GM21528 (cell line): Measurements from ENCODE around the gene MSX2.

Experiments
- ATAC-seq: cut with Tn5 transposase; IDR thresholded peaks from one replicate; pipeline ENCODE4 v1.9.1; 2021; ENCODE audit warnings: mild to moderate bottlenecking, moderate library complexity; ENCODE audit not compliant: unreplicated experiment, low FRiP score

MSX2 gene

DNA sequence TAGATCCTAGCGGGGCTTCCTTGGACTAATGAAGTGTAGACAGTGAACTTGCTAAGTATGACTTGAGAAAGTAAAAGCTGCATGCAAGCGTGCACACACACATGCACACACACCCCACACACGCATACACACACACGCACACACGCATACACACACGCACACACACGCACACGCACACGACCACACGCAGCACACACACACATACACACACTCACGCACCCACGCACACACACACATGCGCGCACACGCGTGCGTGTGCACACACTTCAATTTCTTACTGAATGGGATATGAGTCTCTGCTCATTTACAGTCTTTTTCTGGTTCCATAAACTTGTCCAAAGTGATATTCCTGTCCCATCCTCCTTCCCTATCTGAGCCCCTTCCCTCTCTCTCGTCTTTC is 41.2 kb downstream of the MSX2 start:
- ATAC-seq, result no peak

DNA sequence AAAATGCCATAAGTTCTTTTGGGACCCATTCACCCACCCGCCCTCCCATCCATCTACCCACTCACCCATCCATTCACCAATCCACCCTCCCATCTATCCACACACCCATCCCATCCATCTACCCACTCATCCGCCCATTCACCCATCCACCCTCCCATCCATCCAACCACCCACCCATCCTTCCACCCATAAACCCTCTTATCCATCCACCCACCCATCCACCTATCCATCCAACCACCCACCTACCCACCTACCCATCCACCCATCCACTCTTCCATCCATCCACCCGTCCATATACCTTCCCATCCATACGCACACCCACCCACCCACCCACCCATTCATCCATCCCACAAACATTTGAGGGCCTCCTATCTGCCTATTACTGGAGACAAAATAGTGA is 43.3 kb downstream of the MSX2 start:
- ATAC-seq, result no peak

DNA sequence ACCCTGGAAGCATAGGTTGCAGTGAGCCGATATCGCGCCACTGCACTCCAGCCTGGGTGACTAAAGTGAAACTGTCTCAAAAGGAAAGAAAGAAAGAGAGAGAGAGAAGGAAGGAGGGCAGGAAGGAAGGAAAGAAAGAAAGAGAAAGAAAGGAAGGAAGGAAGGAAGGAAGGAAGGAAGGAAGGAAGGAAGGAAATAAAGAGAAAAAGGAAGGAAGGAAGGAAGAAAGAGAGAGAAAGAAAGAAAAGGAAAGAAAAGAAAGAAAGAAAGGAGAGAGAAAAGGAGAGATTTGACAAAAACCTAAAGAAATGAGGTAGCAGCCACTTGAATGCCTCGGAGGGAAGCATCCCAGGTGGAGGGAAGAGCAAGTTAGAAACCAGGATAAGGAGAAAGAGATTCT is 44.6 kb downstream of the MSX2 start:
- no peak for ATAC-seq

DNA sequence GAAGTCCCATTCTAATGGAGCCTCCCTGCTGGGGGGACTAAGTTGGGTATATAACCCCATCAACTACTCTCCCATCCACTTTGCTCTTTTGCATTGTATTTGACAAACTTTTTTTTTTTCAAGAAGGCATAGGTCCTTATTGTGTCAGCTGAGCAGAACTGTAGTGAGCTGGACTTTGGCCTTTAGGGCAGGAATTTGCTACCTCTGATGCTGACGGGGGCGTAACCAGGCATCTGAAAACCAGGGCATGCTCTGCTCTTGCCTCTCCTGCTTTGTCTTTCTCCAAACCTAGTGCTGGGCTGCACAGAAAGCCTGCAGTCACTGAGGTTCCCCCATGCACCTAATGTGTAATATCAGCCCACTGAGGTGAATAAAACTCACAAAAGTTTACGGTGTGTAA is 49.0 kb downstream of the MSX2 start:
- ATAC-seq, result no peak

DNA sequence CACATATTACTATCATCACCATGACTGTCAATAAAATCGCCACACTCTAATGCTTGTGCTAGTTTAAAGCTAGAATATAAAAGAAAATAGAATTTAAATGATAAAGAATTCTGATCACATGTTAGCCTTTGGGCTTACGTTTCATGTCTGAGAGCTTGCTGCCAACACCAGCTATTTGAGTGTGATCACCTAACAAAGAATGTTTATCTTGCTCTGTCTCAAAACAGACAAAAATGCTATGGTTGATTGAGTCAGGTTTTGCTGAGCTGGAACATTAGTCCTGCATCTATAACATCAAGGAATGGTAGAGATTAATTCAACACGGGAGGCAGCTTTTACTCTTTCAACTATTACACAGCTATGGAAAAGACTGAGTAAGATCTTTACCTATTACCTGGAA is 50.7 kb downstream of the MSX2 start:
- ATAC-seq, result no peak

DNA sequence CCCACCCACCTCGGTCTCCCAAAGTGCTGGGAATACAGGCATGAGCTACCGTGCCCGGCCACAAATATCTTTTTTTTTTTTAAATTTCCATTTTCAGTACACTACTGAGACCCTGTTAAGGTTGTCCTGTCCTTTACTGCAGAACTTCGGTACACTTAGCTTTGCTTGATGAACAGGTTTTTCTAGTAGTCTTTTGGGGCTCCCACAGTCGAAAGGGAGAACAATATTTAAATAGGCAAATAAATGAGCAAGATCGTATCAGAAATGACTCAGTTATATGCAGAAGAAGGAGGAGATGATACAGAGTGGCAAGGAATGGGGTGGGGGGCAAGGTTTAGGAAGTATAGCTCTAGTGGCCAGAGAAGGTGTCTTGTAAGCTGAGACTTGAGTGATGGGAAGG is 52.7 kb downstream of the MSX2 start:
- ATAC-seq, result no peak

DNA sequence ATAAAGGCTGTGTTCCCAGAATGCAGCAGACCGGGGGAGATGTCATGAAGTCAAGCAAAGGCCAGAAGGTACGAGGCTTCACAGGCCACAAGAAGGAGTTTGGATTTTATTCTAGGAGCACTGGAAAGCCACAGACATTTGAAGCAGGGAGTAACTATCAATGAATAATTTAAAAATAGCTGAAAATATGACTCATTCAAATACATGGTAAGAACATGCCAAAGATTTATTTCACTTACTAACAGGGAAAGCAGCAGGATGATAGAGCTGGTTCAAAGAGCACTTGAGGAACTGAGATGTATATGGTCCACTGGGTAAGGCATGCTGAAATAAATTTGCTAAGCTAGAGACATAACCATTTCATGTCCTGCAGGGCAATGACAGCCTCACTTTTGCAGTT is 53.2 kb downstream of the MSX2 start:
- no peak for ATAC-seq
